Gastrocnemius medialis (tissue), 4 donors: ENCODE measurements around the gene EEF1A2.

Experiments
- CTCF ChIP-seq, 5 experiments: fragments of 450-650 bp in 3 of 5; fragments of 200-600 bp in 2 of 5; sonication (generic) in 2 of 5; IDR thresholded peaks in 4 of 5; conservative IDR thresholded peaks in 1 of 5; 1 replicate in 4 of 5; 2 replicates in 1 of 5; pipeline ENCODE4 v1.5.1; 2016 to 2019; ENCODE audit warnings: antibody characterized with exemption in 5 of 5, mild to moderate bottlenecking in 3 of 5, moderate library complexity in 3 of 5
- POLR2A ChIP-seq, 2 donors: fragments of 450-650 bp; IDR thresholded peaks; one replicate each; pipeline ENCODE4 v1.6.1; 2017; ENCODE audit warnings: antibody characterized with exemption in 2 of 2, mild to moderate bottlenecking in 2 of 2, moderate library complexity in 2 of 2

GRCh38 chr20:63542031-63542559 is 43.2 kb upstream of the EEF1A2 start:
- TF ChIP-seq CTCF (IDR thresholded peaks at IDR 0.05 in 4 of 5, conservative IDR thresholded peaks at IDR 0.05 in 1 of 5) (no peak), POLR2A (IDR thresholded peaks at IDR 0.05) (no peak)
